NB4 (cell line): ENCODE data around the gene CGB1.
A peak's percentile ranks its signal among the peaks of the same experiment; 100 is the strongest.
"Not testable (repeated sequence)": the region's sequence is repeated elsewhere in the genome, so short reads cannot be mapped to it uniquely, and the experiment has no call there.

Experiments
- DNase-seq: peaks from one replicate; pipeline ENCODE4 v3.0.0; 2010; ENCODE audit warnings: low read depth
- H3K4me3 ChIP-seq: one replicate; pipeline ENCODE4 v1.5.1; 2011; ENCODE audit warnings: mild to moderate bottlenecking, low read depth, low read length, moderate library complexity
- MYC ChIP-seq: IDR thresholded peaks from 2 replicates; pipeline ENCODE4 v1.6.1; 2011; ENCODE audit warnings: low read depth, low read length
- POLR2A ChIP-seq: IDR thresholded peaks from 2 replicates; pipeline ENCODE4 v1.6.1; 2011; ENCODE audit warnings: mild to moderate bottlenecking; ENCODE audit not compliant: insufficient read length; ENCODE audit errors: extremely low read depth
- TF ChIP-seq, protein P1 (sequence below): IDR thresholded peaks from one replicate; pipeline ENCODE4 v1.5.1; 2012; ENCODE audit warnings: low read depth, low read length
- TF ChIP-seq, protein P2 (sequence below): IDR thresholded peaks from 2 replicates; pipeline ENCODE4 v1.6.1; 2011; ENCODE audit warnings: low read depth, low read length

CGB1 gene

DNA sequence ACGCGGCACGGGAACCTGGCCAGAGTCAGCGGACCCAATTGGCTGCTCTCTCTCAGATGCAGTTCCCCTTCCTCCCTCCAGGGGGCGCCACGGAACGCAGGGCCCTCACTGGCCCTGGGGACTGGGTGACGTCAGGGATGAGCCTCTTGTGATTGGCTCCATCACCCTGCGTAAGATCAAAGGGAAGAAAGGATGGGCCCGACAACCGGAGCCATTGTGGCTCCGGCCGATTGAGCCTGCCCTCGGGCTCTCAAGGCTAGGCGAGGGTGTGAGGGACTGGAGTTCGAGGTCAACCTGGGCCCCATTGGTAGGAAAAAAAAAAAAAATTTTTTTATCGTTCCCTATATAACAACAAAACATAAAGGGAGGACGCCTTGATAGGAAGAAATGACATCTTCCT is at the start of gene CGB1:
TSS of gene CGB1 (minus strand) at position 81 of the 400 bp plus-strand sequence. CDS start 184 bp downstream, outside the sequence.
- not testable (repeated sequence) for H3K4me3 ChIP-seq
- peak; percentile 45 for DNase-seq
- TF ChIP-seq, protein P1, sequence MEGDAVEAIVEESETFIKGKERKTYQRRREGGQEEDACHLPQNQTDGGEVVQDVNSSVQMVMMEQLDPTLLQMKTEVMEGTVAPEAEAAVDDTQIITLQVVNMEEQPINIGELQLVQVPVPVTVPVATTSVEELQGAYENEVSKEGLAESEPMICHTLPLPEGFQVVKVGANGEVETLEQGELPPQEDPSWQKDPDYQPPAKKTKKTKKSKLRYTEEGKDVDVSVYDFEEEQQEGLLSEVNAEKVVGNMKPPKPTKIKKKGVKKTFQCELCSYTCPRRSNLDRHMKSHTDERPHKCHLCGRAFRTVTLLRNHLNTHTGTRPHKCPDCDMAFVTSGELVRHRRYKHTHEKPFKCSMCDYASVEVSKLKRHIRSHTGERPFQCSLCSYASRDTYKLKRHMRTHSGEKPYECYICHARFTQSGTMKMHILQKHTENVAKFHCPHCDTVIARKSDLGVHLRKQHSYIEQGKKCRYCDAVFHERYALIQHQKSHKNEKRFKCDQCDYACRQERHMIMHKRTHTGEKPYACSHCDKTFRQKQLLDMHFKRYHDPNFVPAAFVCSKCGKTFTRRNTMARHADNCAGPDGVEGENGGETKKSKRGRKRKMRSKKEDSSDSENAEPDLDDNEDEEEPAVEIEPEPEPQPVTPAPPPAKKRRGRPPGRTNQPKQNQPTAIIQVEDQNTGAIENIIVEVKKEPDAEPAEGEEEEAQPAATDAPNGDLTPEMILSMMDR = peak; percentile 67

DNA sequence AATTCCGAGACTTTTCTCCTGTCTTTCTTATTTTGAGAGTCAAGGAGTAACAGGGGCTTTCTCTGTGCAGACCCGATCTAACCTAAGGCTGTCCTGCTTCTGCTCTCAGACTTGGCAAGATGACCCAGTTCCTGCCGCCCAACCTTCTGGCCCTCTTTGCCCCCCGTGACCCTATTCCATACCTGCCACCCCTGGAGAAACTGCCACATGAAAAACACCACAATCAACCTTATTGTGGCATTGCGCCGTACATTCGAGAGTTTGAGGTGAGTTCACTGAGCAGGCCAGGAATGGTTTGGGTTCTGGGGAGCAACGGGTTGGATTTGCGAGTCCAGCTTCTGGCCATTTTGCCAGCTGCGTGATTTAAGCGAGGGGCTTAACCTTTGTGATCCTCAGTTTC is 49.6 kb upstream of the CGB1 start:
- TF ChIP-seq, protein P1 = no peak
- TF ChIP-seq POLR2A (no peak), MYC (no peak)
- TF ChIP-seq, protein P2, sequence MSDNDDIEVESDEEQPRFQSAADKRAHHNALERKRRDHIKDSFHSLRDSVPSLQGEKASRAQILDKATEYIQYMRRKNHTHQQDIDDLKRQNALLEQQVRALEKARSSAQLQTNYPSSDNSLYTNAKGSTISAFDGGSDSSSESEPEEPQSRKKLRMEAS = no peak
- no peak for DNase-seq
- peak overlapping the region; percentile 98 for H3K4me3 ChIP-seq

DNA sequence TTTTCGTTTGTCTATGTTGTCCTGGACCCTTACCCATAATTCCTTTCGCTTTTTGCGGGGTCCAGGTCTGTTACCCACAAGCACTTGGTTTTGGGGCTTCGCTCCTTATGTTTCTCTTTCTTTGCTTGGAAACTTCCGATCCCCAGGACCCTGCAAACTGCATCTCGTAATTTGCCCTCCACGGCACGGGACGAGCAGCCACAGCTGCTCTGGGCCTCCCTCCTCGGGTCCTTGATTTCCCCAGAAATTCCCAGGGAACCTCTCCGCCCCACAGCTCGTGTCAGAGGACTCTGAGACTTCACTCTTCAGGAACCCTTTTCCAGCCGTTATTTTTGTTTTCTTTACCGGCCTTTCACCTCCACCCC is 49.2 kb upstream of the CGB1 start:
- H3K4me3 ChIP-seq = peak overlapping the region; percentile 98
- TF ChIP-seq, protein P2 = no peak
- TF ChIP-seq, protein P1 = no peak
- TF ChIP-seq POLR2A = no peak
- no peak for TF ChIP-seq MYC
- no peak for DNase-seq

DNA sequence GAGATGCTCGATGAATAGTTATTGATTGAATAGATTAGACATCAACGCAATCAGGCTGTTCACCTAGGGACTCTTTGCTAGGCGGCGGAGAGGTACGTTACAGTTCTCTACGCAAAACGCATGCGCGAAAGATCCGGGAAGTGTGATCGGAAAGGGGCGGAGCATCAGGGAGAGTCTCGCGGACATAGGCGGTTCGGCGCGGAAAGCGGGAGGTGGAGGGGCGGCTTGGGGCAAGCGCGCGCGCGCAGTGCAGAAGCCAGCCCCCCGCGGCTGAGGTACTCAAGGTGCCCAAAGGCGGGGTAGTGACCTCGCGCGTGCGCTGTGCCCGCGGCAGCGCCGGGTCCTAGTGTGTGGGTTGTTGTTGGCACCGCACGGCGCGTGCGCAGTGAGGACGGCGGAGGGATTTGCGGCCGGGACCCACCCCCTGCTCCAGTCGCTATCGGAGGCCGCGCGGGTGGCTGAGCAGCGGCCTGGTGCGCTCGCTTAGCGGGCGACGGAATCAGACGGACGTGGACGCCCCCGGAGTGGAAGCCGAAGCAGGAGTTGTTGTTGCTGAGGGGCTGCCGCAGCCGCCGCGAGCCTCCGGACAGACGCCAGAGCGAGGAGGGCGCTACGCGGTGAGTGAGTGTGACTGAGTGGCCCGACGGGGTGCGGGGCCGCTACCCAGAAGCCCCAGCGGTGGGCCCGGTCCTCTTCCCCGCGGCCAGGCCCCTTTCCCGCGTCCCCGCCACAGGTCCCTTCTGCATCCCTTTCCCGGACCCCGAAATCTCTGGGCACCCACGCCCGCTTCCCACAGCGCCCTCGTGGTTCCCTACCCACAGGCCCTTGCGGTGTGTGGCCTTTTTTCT is 48.5 kb upstream of the CGB1 start, which contains the start of gene SNRNP70:
TSS of gene SNRNP70 (plus strand) at position 432 of the 848 bp plus-strand sequence. CDS start 964 bp downstream, outside the sequence.
- H3K4me3 ChIP-seq = peak within 1 kb of the TSS; percentile 98
- peak; percentile 99 for DNase-seq
- TF ChIP-seq MYC = peak; percentile 38; the same call in 1 of the 2 replicates
- TF ChIP-seq, protein P2 = peak; percentile 54
- TF ChIP-seq, protein P1 = no peak
- peak; percentile 94 for TF ChIP-seq POLR2A

DNA sequence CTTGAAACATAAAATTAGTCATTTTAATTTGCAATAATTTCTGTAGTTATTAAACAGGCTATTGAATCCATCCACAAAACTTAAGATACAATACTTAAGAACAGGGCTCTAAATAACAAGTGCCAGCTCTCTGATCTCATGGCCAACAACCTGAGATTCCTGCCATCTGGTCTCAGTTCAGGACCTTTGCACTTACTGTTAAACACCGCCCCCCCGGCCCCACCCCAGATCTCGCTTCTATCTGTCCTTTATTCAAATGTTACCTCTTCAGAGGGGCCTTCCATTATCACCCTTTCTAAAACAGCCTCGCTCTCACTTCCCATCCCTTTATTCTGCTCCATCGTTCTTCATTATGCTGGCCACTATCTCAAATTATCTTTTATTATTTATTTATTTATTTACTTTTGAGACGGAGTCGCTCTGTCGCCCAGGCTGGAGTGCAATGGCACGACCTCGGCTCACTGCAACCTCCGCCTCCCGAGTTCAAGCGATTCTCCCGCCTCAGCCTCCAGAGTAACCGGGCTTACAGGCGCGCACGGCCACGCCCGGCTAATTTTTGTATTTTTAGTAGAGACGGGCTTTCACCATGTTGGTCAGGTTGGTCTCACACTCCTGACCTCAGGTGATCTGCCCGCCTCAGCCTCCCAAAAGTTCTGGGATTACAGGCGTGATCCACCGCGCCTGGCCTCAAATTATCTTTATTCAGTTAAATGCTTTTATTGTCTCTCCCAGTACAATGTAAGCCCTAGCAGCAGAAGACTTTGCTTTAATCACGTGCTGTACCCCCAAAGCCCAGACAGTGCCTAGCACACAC is 47.7 kb upstream of the CGB1 start:
- no peak for DNase-seq
- peak overlapping the region; percentile 68 for H3K4me3 ChIP-seq
- TF ChIP-seq, protein P2 = no peak
- TF ChIP-seq POLR2A (no peak), MYC (no peak)
- TF ChIP-seq, protein P1 = no peak
